Measurements from ENCODE around the gene MRS2. TPM values are rescaled to one million over a fixed set of nuclear protein-coding genes. Genes with fewer than 3 reads are reported as not detected.

The MRS2 gene
- total and polyA plus RNA-seq, 8 donors = 8.4 to 45.2 (median 25.9) TPM

DNA sequence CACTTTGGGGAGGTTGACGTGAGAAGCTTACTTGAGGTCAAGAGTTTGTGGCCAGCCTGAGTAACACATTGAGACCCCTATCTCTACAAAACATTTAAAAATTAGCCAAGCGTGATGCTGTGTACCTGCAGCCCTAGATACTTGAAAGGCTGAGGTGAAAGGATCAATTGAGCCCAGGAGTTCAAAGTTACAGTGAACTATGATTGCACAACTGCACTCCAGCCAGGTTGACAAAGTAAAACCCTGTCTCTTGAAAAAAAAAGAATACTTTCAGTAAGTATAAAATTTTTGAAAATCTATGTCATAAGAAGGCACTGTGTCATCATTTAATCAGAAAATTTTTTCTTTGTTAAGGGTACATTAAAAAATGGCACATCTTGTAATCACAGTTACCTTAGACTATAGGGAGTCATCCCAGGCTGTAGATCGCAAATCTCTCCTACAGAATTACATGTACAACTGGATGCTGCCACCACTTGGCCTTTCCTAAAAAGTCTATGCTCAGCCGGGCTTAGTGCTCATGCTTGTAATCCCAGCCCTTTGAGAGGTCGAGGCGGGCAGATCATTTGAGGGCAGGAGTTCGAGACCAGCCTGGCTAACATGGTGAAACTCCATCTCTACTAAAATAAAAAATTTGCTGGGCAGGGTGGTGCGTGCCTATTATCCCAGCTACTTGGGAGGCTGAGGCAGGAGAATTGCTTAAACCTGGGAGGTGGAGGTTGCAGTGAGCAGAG is 17.0 kb upstream of the MRS2 start:
- intact Hi-C loops (cut with DNase I; ENCODE audit: low total_unique reads) = no loop called here
- no peak overlapping the region for H3K27ac ChIP-seq
- H3K9me3 ChIP-seq = no peaks in the 10 kb centered on the region
- no peaks in the 10 kb centered on the region for H3K36me3 ChIP-seq
- TF ChIP-seq POLR2AphosphoS5 (IDR thresholded peaks at IDR 0.05) (no peak), POLR2A (IDR thresholded peaks at IDR 0.05) (no peak), EP300 (IDR thresholded peaks at IDR 0.05) (no peak)
- TF ChIP-seq, protein P1, sequence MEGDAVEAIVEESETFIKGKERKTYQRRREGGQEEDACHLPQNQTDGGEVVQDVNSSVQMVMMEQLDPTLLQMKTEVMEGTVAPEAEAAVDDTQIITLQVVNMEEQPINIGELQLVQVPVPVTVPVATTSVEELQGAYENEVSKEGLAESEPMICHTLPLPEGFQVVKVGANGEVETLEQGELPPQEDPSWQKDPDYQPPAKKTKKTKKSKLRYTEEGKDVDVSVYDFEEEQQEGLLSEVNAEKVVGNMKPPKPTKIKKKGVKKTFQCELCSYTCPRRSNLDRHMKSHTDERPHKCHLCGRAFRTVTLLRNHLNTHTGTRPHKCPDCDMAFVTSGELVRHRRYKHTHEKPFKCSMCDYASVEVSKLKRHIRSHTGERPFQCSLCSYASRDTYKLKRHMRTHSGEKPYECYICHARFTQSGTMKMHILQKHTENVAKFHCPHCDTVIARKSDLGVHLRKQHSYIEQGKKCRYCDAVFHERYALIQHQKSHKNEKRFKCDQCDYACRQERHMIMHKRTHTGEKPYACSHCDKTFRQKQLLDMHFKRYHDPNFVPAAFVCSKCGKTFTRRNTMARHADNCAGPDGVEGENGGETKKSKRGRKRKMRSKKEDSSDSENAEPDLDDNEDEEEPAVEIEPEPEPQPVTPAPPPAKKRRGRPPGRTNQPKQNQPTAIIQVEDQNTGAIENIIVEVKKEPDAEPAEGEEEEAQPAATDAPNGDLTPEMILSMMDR (IDR thresholded peaks at IDR 0.05) = no peak
- H3K27me3 ChIP-seq = peaks cover 0 to 8% (median 0%) of the 10 kb centered on the region in 3 donors
- WGBS, 5 donors = 64 to 71% (median 67%) methylated on average over 8 of the region's 8 CpGs
- DNase-seq = no peak
- H3K4me1 ChIP-seq = no peaks in the 10 kb centered on the region
- H3K4me3 ChIP-seq = no peak overlapping the region

DNA sequence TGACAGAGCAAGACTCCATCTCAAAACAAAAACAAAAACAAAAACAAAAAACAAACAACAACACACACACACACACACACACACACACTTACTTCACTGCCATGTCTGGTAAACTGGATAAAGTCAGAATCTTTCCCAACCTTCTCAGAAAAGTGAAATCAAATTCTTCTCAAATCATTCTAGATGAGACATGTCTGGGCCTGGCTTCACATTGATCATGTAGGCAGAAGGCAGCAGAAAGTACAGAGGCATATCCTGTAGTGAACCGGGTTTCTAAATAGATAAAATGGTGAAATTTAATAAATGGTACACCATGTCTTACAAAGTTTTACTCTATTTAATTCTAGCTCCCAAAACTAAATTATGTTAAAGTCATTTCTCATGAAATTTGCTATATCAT is 14.9 kb upstream of the MRS2 start:
- H3K4me1 ChIP-seq = no peaks in the 10 kb centered on the region
- peaks cover 0 to 8% (median 0%) of the 10 kb centered on the region in 3 donors for H3K27me3 ChIP-seq
- no peaks in the 10 kb centered on the region for H3K9me3 ChIP-seq
- H3K36me3 ChIP-seq = no peaks in the 10 kb centered on the region
- DNase-seq = no peak
- intact Hi-C loops (cut with DNase I; ENCODE audit: low total_unique reads) = no loop called here
- no peak overlapping the region for H3K27ac ChIP-seq
- TF ChIP-seq, protein P1 (IDR thresholded peaks at IDR 0.05) = no peak
- no peak for TF ChIP-seq EP300 (IDR thresholded peaks at IDR 0.05)
- TF ChIP-seq POLR2A (IDR thresholded peaks at IDR 0.05) = no peak
- no peak for TF ChIP-seq POLR2AphosphoS5 (IDR thresholded peaks at IDR 0.05)
- H3K4me3 ChIP-seq = no peak overlapping the region
- WGBS, 5 donors = 87 to 93% (median 91%) methylated on average over 1 of the region's 1 CpG

DNA sequence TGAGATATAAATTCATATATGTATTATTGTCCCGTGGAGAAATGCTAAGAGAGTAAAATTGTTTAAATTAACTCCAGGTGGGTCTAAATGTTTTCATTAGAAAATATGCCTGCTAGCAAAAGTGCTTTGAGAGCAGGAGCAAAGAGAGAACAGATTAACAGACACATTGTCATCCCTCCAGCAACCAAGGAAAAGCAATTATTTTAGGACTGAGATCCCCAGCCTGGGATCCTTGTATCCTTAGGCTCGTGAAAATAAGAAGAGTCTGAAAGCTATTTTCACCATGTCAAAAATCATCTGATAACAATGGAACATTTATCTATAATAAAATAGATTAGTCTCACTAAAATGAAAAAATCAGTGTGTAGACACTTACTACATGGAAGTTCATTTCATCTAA is 11.5 kb upstream of the MRS2 start:
- H3K36me3 ChIP-seq = no peaks in the 10 kb centered on the region
- H3K4me1 ChIP-seq = no peaks in the 10 kb centered on the region
- no peak for DNase-seq
- intact Hi-C loops (cut with DNase I; ENCODE audit: low total_unique reads) = loop anchor here (5.0 kb wide), 1 partner anchor 104 kb away; no protein-coding TSS in a partner anchor
- peaks cover 0 to 10% (median 0%) of the 10 kb centered on the region in 3 donors for H3K27me3 ChIP-seq
- no peaks in the 10 kb centered on the region for H3K9me3 ChIP-seq
- no peak overlapping the region for H3K4me3 ChIP-seq
- TF ChIP-seq POLR2A (IDR thresholded peaks at IDR 0.05) = no peak
- TF ChIP-seq, protein P1 (IDR thresholded peaks at IDR 0.05) = no peak
- no peak for TF ChIP-seq EP300 (IDR thresholded peaks at IDR 0.05)
- TF ChIP-seq POLR2AphosphoS5 (IDR thresholded peaks at IDR 0.05) = no peak
- no peak overlapping the region for H3K27ac ChIP-seq
- WGBS, 5 donors = 56 to 73% (median 63%) methylated on average over 2 of the region's 2 CpGs

DNA sequence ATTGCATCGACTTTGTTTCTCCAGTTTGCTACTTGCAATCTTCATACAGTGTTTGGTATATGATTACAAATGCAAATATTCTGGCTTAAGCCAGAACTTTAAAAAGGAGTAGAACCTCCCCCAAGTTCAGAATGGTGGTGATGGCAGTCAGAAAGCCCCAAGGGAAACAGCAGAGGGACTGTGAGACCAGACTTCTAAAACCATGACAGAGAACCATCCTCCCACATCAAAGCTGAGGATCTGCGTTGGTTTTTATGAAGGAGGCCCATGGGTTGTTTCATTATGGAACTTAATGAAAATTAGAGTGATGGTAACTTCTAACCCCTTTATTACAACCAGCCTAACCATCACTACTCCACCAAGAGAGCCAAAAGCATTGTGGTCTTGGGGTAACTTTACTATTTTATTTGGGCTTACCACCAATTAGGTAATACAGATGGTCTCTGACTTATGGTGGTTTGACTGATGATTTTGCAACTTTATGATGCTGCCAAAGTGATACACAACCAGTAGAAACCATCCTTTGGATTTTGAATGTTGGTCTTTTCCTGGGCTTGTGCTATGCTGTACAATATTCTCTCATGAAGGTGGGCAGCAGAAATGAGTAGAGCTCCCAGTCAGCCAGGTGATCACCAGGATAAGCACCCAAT is 10.9 kb upstream of the MRS2 start:
- peaks cover 0 to 6% (median 0%) of the 10 kb centered on the region in 4 donors for H3K9me3 ChIP-seq
- H3K27ac ChIP-seq = no peak overlapping the region
- DNase-seq = no peak
- H3K4me1 ChIP-seq = no peaks in the 10 kb centered on the region
- H3K27me3 ChIP-seq = peaks cover 0 to 11% (median 0%) of the 10 kb centered on the region in 3 donors
- intact Hi-C loops (cut with DNase I; ENCODE audit: low total_unique reads) = loop anchor here (5.0 kb wide), 1 partner anchor 105 kb away; no protein-coding TSS in a partner anchor
- 68 to 82% (median 74%) methylated on average over 2 of the region's 2 CpGs for WGBS, 5 donors
- H3K4me3 ChIP-seq = no peak overlapping the region
- TF ChIP-seq POLR2AphosphoS5 (IDR thresholded peaks at IDR 0.05) (no peak), EP300 (IDR thresholded peaks at IDR 0.05) (no peak)
- TF ChIP-seq, protein P1 (IDR thresholded peaks at IDR 0.05) = no peak
- H3K36me3 ChIP-seq = no peaks in the 10 kb centered on the region
